ENCODE results near the gene POSTN. TPM values are rescaled to one million over a fixed set of nuclear protein-coding genes. Genes with fewer than 3 reads are reported as not detected.

POSTN gene
- total RNA-seq, 1 experiment from 2014 or later, result not detected

- no peak for DNase-seq
- CTCF ChIA-PET, result no interaction called here
- Mint-ChIP-seq H3K27me3 (ENCODE audit: unreplicated experiment) (no peaks in the 10 kb centered on the region), H3K36me3 (ENCODE audit: insufficient read depth, unreplicated experiment) (no peaks in the 10 kb centered on the region), H3K27ac (ENCODE audit: unreplicated experiment) (no peak overlapping the region), H3K9me3 (ENCODE audit: low read depth, unreplicated experiment) (no peaks in the 10 kb centered on the region), H3K4me1 (ENCODE audit: low read depth, unreplicated experiment) (no peaks in the 10 kb centered on the region), H3K4me3 (ENCODE audit: low read depth, unreplicated experiment) (no peak overlapping the region)
- no peak for TF ChIP-seq CTCF (IDR thresholded peaks at IDR 0.05; ENCODE audit: unreplicated experiment)
- intact Hi-C loops (cut with micrococcal nuclease; ENCODE audit: unreplicated experiment), result no loop called here
- BruUV-seq (replicated peaks), result no TSS peak
Measured at GRCh38 chr13:37544995-37545394, 53.6 kb downstream of the POSTN start.

GRCh38 chr13:37539976-37540605, 58.5 kb downstream of the POSTN start:
- Mint-ChIP-seq H3K27ac (ENCODE audit: unreplicated experiment) (no peak overlapping the region), H3K9me3 (ENCODE audit: low read depth, unreplicated experiment) (no peaks in the 10 kb centered on the region), H3K4me3 (ENCODE audit: low read depth, unreplicated experiment) (no peak overlapping the region), H3K27me3 (ENCODE audit: unreplicated experiment) (no peaks in the 10 kb centered on the region), H3K36me3 (ENCODE audit: insufficient read depth, unreplicated experiment) (no peaks in the 10 kb centered on the region), H3K4me1 (ENCODE audit: low read depth, unreplicated experiment) (no peaks in the 10 kb centered on the region)
- BruUV-seq (replicated peaks), result no TSS peak
- CTCF ChIA-PET, result no interaction called here
- DNase-seq, result no peak
- intact Hi-C loops (cut with micrococcal nuclease; ENCODE audit: unreplicated experiment), result no loop called here
- TF ChIP-seq CTCF (IDR thresholded peaks at IDR 0.05; ENCODE audit: unreplicated experiment), result no peak

GRCh38 chr13:37539170-37539569, 59.4 kb downstream of the POSTN start:
- intact Hi-C loops (cut with micrococcal nuclease; ENCODE audit: unreplicated experiment), result no loop called here
- no peak for TF ChIP-seq CTCF (IDR thresholded peaks at IDR 0.05; ENCODE audit: unreplicated experiment)
- no peaks in the 10 kb centered on the region for H3K27me3 Mint-ChIP-seq (ENCODE audit: unreplicated experiment)

GRCh38 chr13:37535501-37535900, 63.1 kb downstream of the POSTN start:
- no peak overlapping the region for H3K27ac Mint-ChIP-seq (ENCODE audit: unreplicated experiment)
- no peak for DNase-seq
- peaks cover 4% of the 10 kb centered on the region for H3K9me3 Mint-ChIP-seq (ENCODE audit: low read depth, unreplicated experiment)
- intact Hi-C loops (cut with micrococcal nuclease; ENCODE audit: unreplicated experiment), result no loop called here
- TF ChIP-seq CTCF (IDR thresholded peaks at IDR 0.05; ENCODE audit: unreplicated experiment), result no peak
- CTCF ChIA-PET, result no interaction called here
- BruUV-seq (replicated peaks), result no TSS peak
- H3K36me3 Mint-ChIP-seq (ENCODE audit: insufficient read depth, unreplicated experiment), result no peaks in the 10 kb centered on the region
- H3K4me3 Mint-ChIP-seq (ENCODE audit: low read depth, unreplicated experiment), result no peak overlapping the region
- H3K4me1 Mint-ChIP-seq (ENCODE audit: low read depth, unreplicated experiment), result no peaks in the 10 kb centered on the region
- no peaks in the 10 kb centered on the region for H3K27me3 Mint-ChIP-seq (ENCODE audit: unreplicated experiment)

More at GRCh38 chr13:37539170-37539569, 59.4 kb downstream of the POSTN start:
- Mint-ChIP-seq H3K9me3 (ENCODE audit: low read depth, unreplicated experiment) (no peaks in the 10 kb centered on the region), H3K4me1 (ENCODE audit: low read depth, unreplicated experiment) (no peaks in the 10 kb centered on the region), H3K36me3 (ENCODE audit: insufficient read depth, unreplicated experiment) (no peaks in the 10 kb centered on the region), H3K27ac (ENCODE audit: unreplicated experiment) (no peak overlapping the region), H3K4me3 (ENCODE audit: low read depth, unreplicated experiment) (no peak overlapping the region)
- no TSS peak for BruUV-seq (replicated peaks)
- DNase-seq, result no peak
- CTCF ChIA-PET, result no interaction called here
